GM21737 (cell line): ENCODE measurements around the gene PANK4.

Experiments
- ATAC-seq: cut with Tn5 transposase; IDR thresholded peaks from one replicate; pipeline ENCODE4 v1.9.1; 2021; ENCODE audit warnings: mild to moderate bottlenecking, moderate library complexity; ENCODE audit not compliant: unreplicated experiment

Gene PANK4

DNA sequence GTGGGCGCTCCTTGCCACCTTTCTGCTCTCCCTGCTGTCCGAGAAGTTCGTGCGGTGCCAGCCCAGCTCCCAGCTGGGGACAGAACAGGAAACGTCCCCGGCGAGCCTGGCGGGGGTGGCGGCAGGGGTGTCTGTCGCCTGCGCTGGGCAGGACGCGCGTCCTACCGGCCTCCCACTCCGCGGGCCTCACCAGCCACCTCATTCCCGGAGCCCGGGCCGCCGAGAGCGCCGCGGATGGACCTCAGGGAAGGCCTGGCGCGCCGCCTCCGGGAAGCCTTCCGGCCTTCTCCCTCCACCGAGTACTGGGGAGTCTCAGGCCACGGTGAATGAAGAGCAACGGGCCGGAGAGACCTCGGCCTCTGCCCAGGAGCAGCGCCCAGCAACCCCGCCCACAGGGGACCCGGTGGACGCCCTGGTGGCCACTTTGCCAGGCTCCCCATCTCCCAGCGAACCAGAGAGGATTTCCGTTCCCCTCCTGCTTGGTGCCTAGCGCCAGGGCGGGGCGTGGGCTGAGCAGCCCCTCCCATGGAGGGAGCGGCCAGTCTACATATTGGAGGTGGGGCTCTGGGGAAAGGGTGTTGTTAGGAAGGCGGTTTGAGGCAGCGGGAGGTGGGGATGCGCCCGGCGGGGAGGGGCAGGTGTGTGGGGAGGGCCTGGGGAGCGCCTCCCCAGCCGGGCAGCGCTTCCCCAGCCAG lies 20.3 kb upstream of the PANK4 start:
- ATAC-seq = peak; percentile 37

DNA sequence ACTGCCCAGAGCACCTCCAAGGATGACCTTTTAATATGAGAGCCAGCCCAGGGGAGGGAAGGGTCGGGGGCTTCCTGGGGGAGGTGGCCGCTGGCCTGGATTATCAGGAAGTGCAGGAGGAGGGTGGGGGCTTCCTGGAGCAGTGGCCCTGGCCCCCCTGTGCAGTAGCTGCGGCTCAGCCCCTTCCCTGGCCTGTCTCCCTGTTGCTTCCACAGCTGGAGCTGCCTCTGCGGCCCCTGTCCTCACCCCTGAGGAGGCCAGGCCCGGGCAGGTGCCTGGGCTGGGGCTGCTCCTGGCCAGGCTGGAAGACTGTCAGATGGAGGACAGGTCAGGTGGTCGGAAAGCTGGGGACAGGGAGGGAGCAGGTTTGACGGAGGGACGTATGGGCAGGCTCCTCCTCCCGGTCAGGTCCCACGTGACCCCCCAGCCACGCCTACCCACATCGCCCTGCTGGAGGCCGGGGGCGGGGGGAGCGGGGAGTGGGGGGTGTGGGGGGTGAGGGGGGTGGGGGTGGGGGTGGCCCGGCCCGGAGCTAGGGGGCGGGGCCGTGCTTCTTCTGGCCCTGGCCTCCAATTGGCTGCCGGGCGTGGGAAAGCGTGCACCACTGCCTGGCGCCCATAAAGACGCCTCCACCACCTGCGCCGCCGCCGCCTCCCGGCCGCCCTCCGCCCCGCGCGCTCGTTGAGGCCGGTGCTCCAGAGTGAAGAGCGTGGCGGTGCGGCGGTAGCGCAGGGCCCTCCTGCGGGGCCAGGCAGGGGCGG lies 19.5 kb upstream of the PANK4 start:
- ATAC-seq = peak; percentile 33

DNA sequence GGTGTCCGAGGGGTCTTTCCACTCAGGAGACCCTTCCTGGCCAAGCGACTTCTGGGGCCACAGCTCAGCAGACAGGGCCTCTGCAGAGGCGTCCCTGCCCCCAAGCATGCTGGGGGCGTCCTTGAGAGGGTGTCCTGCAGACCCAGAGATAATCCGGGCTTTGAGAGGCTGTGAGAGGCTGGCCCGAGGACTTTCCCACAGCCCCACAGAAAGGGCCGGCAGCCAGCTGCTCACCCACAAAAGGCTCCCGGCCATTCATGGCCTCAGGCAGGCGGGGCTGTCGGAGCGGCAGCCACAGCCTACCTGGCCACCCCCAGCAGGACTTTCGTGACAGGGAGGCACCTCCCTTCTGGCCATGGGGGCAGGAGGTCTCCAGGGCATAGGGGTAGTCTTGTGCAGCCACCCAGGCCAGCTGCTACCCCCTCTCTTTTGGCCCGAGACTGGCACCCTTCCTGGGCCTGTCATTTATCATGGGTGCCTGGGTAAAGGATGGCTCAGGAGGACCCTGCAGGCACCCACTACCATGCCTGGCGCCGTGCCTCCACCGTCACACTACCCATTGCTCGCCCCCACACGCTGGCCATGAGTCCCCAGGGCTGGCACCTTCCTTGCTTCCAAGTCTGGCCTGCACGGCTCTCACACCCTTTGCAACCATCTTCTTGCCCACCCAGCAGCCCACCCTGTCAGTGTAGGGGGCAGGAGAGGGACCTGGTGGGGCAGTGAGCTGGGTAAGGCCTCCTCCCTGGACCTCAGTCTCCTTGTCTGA lies 18.7 kb upstream of the PANK4 start:
- no peak for ATAC-seq

DNA sequence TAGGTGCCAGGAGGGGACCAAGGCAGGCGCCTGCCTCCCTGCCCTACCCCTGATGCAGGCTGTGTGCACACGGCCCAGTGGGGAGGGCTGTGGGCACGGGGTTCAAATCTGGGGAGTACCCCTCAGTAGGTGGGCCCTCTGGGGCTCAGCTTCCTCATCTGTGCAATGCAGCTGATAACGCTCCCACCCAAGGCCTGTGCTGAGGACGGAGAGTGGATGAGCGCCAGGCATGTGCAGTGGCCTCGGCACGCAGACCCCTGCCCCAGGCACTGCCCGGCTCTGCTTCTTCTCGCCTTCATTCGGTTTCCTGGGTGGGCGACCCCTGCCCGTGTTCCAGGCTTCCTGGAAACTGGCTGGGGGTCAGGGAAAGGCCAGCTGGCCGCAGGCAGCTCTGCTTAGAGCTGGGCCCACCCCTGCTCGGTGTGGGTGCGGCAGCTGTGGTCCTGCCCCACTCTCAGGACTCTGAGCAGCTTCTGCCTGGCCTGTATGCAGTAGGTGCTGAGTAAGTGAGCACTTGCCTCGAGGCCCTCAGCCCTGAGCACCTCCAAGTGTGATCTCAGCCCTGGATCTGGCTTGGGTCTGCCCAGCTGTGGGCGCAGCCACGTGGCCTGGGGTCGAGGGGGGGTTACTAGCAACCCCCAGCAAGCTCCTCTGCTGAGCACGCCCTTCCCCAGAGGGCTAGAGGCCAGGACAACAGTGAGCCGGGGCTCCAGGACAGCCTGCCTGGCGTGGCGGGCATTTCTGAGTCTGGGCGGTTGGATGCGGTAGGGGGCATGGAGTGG lies 17.9 kb upstream of the PANK4 start:
- ATAC-seq = no peak

DNA sequence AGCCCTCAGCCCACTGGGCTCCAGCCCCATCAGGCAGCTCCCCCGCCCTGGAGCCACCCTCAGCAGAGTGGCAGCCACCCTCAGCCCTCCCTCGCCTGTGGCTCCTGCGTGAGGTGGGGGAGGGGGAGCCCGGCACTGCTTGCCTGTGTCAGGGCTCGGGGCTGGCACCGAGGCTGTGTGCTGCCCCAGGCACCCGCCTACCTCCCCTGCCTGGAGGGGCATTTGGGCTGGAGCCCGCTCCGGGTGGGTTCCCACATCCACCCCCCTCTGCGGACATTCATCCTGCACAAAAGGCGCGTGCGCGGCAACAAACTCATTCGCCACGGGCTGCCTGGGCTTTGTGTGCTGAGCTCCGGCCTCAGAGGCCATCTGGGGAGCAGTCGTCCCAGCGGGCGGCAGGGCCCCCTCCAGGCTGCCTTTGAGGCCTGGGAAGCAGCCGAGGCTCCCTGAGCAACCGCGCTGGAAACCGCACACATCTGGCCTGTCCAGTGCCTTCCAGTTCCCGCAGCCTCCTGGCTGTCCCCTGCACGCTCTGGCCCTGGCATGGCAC lies 17.2 kb upstream of the PANK4 start:
- no peak for ATAC-seq

DNA sequence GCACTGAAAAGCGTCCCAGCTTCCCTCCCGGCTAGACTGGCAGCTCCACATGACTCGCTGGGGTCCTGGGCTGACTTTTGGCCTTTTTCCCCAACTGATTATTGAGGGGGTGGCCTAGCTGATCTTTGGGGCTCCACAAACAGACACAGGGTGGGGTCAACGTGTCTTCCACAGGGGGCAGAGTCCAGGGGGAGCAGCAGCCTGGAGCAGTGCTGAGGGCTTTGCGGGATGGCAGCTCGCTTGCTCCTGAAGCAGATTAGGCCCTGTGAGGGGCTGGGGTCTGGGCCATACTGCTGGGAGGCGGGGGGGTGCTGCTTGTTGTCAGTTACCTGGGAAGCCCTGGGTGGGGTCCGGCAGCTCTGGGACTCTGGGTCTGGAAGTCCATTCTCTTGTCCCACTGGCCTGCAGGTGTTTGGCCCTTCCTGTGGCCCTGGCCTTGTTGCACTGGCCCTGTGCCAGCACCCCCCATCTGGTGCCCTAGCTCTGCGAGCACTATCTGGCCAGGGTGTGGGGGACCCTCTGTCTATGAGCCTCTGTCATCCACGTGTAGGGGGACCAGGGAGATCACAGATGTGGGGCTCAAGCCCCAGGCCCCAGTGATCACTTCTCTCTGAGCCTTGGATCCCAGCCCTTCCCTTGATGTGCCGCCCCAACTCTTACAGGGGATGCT lies 16.0 kb upstream of the PANK4 start:
- ATAC-seq = no peak

DNA sequence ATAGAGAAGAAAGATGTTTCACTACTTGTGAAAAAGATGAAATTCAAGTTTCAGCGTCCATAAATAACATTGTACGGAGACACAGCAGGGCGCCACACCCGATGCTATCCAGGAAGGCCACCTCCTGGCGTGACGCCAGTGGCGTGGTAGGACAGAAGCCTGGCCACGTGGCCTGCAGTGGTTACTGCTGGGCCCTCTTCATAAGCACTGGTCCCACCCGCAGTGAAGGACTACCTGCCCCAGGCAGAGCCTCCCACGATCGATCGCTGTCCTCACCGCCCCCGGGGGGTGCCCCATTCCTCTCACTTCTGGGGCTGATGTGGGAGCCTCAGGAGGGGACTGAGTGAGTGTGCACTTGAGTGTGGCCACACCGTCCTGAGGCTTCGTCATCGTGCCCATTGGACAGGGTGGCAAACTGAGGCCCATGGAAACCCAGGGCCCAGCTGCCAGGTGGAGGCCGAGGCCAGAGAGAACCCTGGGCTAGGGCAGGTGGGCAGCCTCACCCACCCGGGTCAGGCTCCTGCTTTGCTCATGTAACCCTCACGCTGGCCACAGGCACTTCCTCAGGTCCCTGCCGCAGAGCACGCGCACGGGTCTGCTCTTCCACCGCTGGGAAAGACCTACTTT lies 15.3 kb upstream of the PANK4 start:
- ATAC-seq = no peak

DNA sequence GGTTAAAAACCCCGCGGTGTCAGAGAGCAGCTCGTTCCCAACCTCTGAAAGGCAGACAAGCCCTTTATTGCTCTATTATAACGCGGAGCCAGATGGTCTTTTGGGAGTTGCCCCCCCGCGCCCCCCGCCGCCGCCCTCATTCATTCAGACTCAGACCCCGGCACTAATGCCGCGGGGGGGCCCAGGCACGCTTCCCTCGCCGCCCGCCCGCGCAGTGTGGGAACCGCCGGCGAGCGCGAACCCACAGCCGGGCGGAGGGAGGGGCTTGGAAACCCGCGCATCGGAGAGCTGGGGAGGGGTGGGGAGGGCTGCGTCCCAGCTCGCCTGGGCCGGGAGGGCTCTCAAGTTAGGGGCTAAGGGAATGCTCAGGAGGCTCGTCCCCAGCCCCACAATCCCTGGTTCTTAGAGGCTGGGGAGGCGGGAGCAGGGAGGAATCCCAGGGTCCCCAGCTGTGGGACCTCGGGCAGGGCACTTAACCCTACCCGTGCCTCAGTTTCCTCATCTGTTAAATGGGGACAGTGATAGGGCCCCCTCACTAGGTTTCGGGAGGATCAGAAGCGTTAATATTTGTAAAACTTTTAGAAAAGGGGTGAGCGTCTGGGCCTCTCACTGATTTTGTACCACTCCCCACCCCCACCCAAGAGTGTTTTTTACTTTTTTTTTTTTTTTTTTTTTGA lies 14.6 kb upstream of the PANK4 start:
- ATAC-seq = no peak

DNA sequence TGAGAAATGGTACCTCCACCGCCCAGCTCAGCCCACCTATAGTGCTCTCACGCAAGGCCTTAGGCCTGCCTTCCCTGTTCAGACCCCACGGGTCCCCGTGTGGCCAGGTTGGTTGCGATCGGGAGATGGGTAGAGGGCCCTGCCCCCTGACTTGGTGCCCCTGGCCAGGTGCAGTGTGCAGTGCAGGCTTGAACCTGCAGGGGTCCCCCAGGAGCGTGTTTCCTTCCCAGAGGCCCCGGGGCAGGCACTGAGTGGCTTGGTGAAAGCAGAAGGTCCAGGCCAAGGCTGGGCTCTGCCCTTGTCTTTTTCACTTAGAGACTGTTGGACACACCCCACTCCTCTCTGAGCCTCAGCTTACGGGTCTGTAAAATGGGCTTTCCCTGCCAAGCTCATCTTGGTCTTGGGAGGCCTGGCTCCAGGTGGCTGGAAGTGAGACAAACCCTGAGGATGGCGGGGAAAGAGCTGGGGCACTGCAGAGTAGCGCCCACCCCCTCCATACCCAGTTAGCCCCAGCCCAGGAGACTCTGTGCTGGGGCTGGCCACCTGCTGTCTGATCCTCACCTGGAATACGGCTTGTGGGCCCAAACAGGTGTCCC lies 13.0 kb upstream of the PANK4 start:
- no peak for ATAC-seq

DNA sequence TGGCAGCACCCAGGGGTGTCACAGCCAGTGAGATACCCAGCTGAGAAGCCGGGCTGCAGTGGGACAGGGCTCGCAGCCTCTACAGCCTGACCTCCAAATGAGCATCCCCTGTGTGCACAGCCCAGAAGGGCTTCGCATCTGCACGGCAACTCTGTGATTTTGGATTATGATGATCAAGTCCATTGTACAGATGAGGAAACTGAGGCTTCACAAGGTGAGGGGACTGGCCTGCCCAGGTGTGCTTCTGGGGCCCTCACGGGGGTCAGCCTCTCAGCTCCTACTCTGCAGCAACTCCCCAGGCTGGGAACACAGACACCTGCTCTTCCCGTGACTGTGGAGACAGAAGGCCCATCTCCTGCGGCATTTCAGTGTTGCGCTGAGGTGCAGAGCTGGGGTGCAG lies 12.5 kb upstream of the PANK4 start:
- no peak for ATAC-seq

DNA sequence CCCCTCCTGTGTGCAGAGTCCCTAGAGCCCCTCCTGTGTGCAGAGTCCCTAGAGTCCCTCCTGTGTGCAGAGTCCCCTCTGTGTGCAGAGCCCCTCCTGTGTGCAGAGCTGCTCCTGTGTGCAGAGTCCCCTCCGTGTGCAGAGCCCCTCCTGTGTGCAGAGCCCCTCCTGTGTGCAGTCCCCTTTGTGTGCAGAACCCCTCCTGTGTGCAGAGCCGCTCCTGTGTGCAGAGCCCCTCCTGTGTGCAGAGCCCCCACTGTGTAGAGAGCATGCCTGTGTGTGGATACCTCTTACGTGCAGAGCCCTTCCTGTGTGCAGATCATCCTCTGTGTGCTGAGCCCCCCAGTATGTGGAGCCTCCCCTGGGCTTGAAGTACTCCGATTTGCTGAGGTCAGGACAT lies 12.0 kb upstream of the PANK4 start:
- ATAC-seq = no peak

DNA sequence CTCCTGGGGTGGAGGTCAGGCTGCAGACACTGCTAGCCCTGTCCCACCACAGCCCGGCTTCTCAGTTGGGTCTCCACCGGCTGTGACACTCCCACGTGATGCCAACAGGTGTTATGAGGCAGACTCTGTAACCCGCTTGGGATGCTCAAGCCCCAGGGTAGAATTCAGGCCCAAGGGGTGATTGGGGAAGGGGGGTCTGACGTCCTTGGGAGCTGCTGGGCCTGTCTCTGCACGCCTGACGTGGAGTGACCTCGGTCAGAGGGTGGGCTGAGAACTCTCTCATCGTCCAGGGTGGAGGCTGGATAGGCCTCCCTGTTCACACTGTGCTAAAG lies 11.4 kb upstream of the PANK4 start:
- ATAC-seq = no peak

DNA sequence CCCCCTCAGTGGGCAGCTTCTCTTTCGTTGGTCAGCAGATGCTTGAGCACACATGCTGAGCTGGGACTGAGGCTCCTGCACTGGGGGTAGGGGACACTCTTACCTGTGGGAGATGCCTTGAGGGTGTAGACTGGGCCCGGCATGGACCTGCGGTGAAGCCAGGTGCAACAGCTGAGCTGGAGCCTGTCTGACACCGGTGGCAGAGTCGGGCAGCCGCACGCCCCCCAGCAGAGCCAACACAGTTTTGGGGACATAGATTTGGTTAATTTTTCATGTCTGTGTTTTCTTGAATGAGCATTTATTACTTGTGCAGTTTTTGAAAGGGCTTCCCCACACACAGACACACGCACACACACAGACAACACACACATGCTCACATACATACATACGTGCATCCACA lies 9.6 kb upstream of the PANK4 start:
- ATAC-seq = no peak

DNA sequence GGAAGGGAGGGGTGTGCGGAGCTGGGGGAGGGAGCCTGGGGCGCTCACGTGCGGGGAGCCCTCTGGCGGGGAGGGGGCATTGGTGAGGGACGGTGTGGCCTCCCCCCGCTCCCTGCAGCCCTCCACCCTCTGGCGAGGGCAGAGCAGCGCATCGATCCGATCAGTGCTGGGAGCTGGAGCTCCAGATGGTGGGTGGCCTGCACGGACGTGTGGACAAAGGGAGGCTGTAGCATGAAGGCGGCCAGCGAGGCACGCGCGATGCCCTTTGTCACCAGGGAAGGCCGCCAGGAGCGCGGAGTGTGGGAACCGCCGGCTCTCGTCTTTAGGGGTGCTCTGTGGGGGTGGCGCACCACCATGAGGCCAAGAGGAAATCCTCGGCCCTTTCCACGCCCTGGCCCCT lies 9.1 kb upstream of the PANK4 start:
- no peak for ATAC-seq

DNA sequence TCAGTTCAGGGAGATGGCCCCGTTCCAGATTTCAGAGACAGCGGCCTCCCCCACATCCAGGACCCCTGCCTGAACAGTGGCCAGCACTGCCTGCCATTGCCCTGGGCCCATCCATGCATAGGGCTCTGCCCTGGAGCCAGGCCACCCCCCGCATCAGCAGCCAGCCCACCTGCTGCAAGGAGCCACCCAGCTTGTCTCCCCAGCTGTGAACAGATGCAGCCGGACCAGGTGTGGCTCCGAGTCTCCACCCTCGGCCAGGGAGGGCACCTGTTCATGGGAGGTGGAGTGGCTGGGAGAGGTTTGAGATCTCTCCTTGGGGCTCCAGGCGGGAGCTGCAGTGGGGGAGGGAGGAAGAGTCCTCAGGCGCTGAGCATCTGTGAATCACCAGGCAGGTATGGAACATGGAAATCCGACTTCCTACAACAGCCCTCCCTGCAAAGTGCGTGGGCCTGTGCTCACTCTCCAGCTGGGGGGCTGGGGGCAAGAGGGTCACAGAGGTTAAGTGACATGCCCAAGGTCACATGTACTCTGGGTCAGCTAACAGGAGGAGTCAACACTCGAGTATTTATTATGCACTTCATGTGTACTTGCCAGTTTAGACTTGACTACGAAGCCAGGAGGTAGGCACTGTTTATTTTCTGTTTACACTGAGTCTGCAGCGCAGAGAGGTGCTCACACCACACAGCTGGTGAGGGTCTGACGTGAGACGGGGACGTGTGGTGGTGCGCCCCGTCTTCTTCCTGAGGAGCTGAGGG lies 8.5 kb upstream of the PANK4 start:
- ATAC-seq = no peak

DNA sequence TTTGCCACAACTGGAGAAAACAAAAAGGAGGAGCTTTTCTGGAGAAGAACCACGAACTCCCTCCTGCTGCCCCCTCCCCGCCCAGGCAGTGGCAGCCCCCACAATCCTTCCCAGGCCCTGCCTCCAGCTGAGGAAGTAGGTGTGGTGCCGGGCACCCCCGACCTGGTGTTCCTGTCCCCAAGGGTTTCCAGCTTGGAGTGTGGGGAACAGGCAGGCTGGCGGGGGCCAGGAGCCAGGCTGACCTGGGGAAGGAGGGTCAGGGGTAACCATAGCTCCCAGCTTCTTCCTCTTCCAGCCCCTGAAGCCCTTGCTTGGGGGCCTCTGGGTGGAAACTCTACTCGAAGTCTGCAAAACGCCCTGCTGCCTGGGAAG lies 7.9 kb upstream of the PANK4 start:
- ATAC-seq = no peak

DNA sequence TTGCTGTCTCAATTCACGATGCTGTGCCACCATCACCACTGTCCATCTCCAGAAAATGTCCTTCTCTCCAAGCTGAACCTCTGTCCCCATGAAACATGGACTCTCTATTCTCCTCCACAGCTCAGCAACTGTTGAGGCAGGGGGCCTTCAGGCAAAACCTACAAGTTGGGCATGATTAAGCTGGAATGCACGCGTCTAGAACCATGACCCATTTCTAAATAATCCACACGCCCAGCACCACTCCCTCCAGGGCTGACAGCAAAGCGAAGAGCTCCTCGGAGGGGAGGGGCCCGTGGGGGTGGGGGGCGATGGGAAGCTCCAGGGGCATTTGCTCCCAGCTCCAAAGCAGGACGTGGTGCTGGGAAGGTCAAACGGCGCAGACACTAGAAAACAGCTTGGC lies 7.0 kb upstream of the PANK4 start:
- ATAC-seq = no peak

DNA sequence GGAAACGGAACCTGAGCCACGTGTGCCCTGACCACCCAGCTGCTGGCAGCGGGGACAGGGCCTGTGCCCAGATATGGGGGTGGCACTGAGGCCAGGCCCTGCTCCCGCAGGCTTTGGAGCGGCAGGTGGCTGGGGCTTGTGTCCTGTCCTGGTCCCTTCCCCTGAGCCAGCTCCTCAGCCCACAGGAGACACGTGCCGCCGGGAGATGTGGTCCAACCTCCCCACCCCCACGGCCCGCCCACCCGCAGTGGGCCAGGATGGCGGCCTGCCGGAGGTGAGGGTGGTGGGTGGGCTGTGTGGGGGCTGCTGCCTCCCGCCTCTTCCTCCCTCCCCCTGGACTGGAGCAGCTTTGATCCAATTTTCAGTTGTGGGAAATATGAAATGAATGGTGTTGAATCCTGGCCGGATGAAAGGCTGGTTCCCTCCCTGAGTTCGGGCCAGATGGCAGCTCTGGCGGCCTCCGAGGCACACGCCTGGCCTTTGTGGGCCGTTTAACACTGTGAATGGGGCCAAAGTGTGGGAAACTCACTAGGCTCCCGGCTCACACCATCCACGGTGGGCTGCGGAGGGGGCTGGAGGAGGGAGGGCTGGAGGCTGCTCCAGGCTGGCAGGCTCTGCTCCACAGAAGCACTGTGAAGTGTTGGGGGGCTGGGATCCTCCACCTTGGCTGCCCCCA lies 6.2 kb upstream of the PANK4 start:
- no peak for ATAC-seq
